ENCODE data around the gene KRTAP6-3.

Gene KRTAP6-3

DNA sequence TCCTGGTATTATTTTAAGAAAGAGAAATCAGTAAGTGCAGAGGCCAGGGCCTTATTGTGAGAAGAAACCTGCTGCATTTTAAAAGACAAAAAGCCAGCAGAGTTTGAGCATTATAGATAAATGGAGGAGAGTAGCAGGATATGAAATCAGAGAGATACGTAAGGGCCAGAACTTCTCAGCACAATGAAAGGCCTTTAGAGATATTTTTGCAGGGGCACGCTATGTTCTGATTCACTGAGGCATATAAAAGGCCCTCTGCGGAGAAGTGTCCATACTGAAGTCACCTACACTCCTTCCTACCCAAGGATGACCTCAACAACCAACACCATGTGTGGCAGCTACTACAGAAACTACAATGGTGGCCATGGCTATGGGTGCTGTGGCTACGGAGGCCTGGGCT is at the start of gene KRTAP6-3:
KRTAP6-3 (plus strand) TSS at position 301 of the 400 bp plus-strand sequence; CDS start at position 307, 6 bp downstream.
- TF ChIP-seq ZNF274 (IDR thresholded peaks at IDR 0.05; ENCODE audit: low read depth, low read length): no peak
- H3K4me3 ChIP-seq (ENCODE audit: low read length): no peak within 1 kb of the TSS

DNA sequence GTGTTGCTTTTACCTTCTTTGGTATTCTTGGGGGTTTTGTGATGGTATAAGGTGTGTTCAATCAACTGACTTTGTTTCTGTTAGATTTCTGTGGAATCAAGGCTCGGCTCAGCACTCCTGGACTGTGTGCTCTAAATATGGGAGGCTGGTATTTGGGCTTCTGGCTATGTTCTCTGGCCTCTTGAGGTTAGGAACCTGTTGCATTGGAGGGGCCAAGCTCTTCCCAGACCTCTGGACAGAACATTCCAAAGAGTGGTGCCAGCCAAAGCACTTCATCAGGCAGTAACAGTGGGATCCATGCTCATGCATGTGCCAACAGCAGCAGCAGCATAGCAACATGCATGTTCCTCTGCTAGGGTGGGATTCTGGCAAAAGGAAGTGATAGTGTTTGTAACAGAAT is 39.5 kb upstream of the KRTAP6-3 start:
- TF ChIP-seq ZNF274 (IDR thresholded peaks at IDR 0.05; ENCODE audit: low read depth, low read length): no peak

GRCh38 chr21:30555095-30555494 is 37.1 kb upstream of the KRTAP6-3 start:
- no peak overlapping the region for H3K4me3 ChIP-seq (ENCODE audit: low read length)
- TF ChIP-seq ZNF274 (IDR thresholded peaks at IDR 0.05; ENCODE audit: low read depth, low read length): no peak

More for the DNA sequence above, 39.5 kb upstream of the KRTAP6-3 start:
- H3K4me3 ChIP-seq (ENCODE audit: low read length): no peak overlapping the region

DNA sequence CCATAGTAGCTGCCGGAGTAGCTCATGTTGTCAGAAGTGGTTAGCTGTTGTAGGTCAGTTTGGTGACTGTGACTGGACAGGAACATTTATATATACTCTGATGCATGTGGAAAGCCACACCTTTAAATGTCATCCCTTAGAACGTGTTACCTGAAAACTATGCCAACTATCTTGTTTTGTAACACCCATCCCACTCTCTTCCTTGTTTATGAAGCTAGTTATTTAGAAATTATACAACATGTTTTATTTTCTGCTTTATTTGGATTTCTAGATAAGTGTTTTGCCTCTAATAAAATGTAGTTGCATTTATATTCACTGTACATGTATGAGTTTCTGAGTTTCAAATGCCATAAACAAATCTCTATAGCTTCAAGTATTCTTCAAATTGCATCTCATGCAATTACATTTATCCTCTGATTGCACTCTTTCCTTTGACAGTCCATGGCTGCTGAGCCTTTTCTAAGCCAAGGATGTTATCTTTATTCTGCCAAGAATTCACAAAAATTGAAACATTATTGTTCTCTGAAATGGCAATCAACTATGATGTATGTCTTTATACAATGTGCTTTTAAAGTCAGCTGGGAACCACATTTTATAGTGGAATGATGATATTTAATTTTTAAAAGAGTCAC is 30.9 kb upstream of the KRTAP6-3 start, which contains the start of gene KRTAP19-7:
KRTAP19-7 (minus strand) TSS at position 51 of the 632 bp plus-strand sequence; CDS start at position 26, 25 bp downstream.
- TF ChIP-seq ZNF274 (IDR thresholded peaks at IDR 0.05; ENCODE audit: low read depth, low read length): no peak
- H3K4me3 ChIP-seq (ENCODE audit: low read length): no peak within 1 kb of the TSS

DNA sequence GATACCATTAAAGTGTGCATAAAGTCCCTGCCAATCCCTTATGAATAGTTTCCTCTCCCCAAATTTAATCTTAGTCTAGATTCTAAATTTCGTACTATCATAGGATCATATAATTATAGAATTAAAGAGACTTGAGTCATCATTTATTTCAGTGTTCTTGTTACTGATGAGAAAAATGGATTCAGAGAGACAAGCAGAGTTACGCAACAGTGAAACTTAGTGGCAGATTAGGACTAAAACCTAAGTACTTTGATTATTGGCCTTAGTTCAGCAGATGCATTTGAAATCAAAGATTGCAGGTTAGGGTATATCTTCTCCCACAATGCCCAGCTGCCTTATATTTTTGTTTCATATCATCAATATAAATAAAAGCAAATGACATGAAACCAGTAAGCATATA is 30.3 kb upstream of the KRTAP6-3 start:
- no peak for TF ChIP-seq ZNF274 (IDR thresholded peaks at IDR 0.05; ENCODE audit: low read depth, low read length)
- no peak overlapping the region for H3K4me3 ChIP-seq (ENCODE audit: low read length)

DNA sequence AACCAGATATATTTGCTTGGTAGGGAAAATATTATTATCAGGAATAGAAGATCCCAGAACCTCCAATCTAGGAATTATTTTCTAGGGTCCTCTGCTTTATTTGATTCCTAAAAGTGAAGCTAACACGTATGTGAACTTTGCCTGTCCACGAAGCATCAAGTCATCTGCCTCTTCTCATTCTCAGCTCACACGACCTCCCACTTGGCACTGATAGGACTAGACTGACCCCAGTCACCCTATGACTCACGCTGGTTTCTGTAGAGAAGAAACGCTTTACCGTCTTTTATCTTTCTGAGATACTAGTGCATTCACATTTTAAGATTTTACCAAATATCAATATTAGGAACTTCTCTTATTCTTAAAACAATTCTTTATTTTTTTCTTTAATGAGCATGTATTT is 29.2 kb upstream of the KRTAP6-3 start:
- no peak for TF ChIP-seq ZNF274 (IDR thresholded peaks at IDR 0.05; ENCODE audit: low read depth, low read length)
- H3K4me3 ChIP-seq (ENCODE audit: low read length): no peak overlapping the region

- H3K4me3 ChIP-seq (ENCODE audit: low read length): no peak overlapping the region
- TF ChIP-seq ZNF274 (IDR thresholded peaks at IDR 0.05; ENCODE audit: low read depth, low read length): no peak
Measured at GRCh38 chr21:30563630-30564029, 28.6 kb upstream of the KRTAP6-3 start.

DNA sequence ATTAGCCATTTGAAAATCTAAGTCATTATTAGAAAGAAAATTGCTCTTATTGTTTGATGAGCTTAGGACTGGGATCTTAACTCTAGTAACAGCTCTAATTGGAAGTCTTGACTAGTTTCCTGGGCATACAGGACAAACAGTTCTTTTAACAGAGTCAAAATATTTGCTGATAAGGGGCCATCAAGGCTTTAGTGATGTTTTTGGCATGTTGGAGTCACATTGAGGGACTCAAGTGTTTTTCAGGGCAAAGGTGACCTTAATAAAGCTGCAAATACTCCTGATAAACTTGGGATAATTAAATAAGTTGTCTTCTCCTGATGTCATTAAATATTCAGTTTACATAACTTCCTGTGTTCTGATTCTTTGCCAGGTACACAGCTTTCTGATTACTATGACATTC is 24.6 kb upstream of the KRTAP6-3 start:
- no peak overlapping the region for H3K4me3 ChIP-seq (ENCODE audit: low read length)
- TF ChIP-seq ZNF274 (IDR thresholded peaks at IDR 0.05; ENCODE audit: low read depth, low read length): no peak

DNA sequence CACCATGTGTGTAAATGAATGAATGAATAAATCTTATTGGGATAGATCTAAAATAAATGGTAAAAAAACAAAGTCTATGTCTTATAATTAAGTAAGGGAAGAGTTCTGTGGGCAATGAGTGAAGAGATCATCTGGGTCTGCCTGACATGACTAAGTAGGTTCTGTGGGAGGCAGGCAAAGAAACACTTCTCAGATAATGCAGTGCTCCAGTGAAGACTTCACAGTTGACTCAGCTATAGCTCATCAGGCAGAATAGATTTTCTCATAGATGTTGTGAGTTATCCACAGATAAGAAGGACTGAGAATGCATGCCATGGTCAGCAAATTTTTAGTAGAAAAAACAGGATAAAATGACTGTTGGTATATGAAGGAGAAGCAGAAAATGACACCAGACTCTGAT is 14.5 kb upstream of the KRTAP6-3 start:
- TF ChIP-seq ZNF274 (IDR thresholded peaks at IDR 0.05; ENCODE audit: low read depth, low read length): no peak
- no peak overlapping the region for H3K4me3 ChIP-seq (ENCODE audit: low read length)

DNA sequence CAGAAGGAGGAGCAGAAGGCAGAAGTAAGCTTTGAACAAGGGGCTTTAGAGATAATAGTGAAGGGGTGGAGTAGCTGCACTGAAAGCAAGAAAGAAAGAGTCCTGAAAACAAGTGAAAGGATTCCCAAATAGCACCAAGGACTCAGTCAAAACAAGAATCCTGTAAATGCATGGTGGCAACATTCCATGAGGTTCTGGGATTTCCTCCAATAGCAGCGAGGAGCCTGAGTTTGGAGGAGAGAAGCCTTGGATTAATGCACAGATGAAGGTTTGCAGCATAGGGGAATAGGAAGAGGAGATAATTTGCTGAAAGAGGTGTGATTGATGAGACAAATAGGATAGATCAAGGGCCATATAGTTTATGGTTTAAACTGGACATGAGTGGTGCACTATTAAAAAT is 12.9 kb upstream of the KRTAP6-3 start:
- no peak for TF ChIP-seq ZNF274 (IDR thresholded peaks at IDR 0.05; ENCODE audit: low read depth, low read length)

DNA sequence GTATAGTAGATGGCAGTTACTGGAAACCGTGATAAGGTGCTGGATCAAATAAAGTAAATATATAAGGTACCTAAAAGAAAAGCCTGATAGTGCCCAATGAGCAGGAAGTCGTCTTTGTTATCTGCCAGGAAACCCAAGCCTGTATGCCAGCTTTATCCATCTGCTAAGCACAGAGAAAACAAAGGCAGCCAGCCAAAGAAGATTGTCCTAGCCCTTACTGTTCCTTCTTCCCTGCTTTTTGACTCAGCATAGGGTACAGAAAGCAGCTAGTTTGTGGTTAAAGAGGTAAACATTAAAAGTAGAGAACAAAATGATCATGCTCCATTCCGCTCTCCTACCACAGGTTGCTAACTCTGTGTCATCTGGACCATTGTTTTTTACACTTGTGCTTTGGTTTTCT is 12.1 kb upstream of the KRTAP6-3 start:
- H3K4me3 ChIP-seq (ENCODE audit: low read length): no peak overlapping the region
- no peak for TF ChIP-seq ZNF274 (IDR thresholded peaks at IDR 0.05; ENCODE audit: low read depth, low read length)

More for the DNA sequence above, 12.9 kb upstream of the KRTAP6-3 start:
- H3K4me3 ChIP-seq (ENCODE audit: low read length): no peak overlapping the region

DNA sequence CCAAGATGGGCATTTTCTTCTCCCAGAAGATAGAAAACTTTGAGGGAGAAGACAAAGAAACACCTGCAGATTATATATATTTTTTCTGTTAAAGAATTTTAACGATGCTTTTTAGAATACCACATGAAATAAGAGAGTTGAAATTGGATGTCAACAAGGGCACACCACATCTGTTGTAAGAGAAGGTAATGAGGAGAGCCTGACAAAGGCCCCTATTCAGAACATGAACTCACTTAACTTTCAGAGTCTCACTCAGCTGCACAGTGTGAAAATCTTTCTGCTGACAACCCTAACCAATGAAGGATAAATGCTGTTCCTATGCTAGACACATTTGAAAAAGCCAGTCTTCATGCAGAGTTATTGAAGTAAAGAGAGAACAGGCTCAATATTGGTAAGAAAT is 9.4 kb upstream of the KRTAP6-3 start:
- TF ChIP-seq ZNF274 (IDR thresholded peaks at IDR 0.05; ENCODE audit: low read depth, low read length): no peak
- H3K4me3 ChIP-seq (ENCODE audit: low read length): no peak overlapping the region

- TF ChIP-seq ZNF274 (IDR thresholded peaks at IDR 0.05; ENCODE audit: low read depth, low read length): no peak
- H3K4me3 ChIP-seq (ENCODE audit: low read length): no peak within 1 kb of the TSS
Measured at GRCh38 chr21:30590297-30590696, 1.9 kb upstream of the KRTAP6-3 start, which contains the start of gene KRTAP22-2. Gene KRTAP22-2, minus strand, starts transcription at chr21:30590397.

DNA sequence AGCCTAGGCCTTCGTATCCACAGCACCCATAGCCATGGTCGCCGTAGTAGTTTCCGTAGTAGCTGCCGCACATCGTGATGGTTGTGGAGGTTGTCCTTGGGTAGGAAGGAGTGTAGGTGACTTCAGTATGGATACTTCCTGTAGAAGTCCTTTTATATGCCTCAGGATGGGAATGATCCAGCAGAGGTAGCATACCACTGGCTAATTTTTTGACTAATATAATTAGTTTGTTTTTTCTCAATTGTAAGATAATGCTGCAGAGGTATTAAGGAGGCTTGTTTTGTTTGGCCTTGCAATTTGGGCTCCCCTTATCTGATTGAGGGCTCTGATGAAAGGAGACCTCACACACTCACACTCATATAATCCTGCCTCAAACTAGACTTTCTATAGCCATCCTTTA is 6.6 kb downstream of the KRTAP6-3 start, which contains the start of gene KRTAP6-2:
KRTAP6-2 (minus strand) TSS at position 101 of the 400 bp plus-strand sequence; CDS start at position 73, 28 bp downstream.
- H3K4me3 ChIP-seq (ENCODE audit: low read length): no peak within 1 kb of the TSS
- TF ChIP-seq ZNF274 (IDR thresholded peaks at IDR 0.05; ENCODE audit: low read depth, low read length): no peak

DNA sequence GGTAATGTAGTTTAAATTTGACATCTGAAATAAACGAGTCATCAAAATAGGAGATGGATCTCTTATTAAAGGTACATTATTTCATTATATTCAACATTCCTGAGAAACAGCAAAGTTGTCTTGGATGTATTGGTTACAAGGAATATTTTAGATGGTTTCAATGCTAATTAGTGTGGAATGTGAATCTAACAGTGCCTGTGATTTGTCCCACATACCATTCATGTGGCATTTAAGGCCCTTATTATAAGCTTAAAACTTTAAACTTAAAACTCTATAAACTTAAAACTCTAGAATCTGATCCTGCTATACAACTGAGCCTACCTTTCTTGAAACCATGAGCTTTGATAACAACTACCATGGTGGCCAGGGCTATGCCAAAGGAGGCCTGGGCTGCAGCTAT is 8.5 kb downstream of the KRTAP6-3 start, which contains the start of gene KRTAP22-1:
KRTAP22-1 (plus strand) TSS at position 301 of the 400 bp plus-strand sequence.
- TF ChIP-seq ZNF274 (IDR thresholded peaks at IDR 0.05; ENCODE audit: low read depth, low read length): no peak
- no peak within 1 kb of the TSS for H3K4me3 ChIP-seq (ENCODE audit: low read length)
